Measurements from ENCODE around the gene MTOR. TPM values are rescaled to one million over a fixed set of nuclear protein-coding genes. Genes with fewer than 3 reads are reported as not detected.

The MTOR gene
- total RNA-seq, 1 donor from 2014 or later, result 53.0 TPM

GRCh38 chr1:11062965-11063401 is 199.4 kb downstream of the MTOR start:
- Mint-ChIP-seq H3K4me3 (peak overlapping the region; percentile 36), H3K27ac (no peak overlapping the region), H3K4me1 (ENCODE audit: unreplicated experiment) (peaks cover 11% of the 10 kb centered on the region), H3K27me3 (no peaks in the 10 kb centered on the region), H3K36me3 (peaks cover 10% of the 10 kb centered on the region), H3K9me3 (no peaks in the 10 kb centered on the region)
- TF ChIP-seq CTCF (conservative IDR thresholded peaks at IDR 0.05), result no peak
- DNase-seq (ENCODE audit: extremely low spot score, unreplicated experiment), result no peak

- no peak overlapping the region for H3K27ac Mint-ChIP-seq
- H3K4me1 Mint-ChIP-seq (ENCODE audit: unreplicated experiment), result peaks cover 11% of the 10 kb centered on the region
Observed at GRCh38 chr1:11061652-11062365, 200.5 kb downstream of the MTOR start.

GRCh38 chr1:11059968-11060830 is 202.2 kb downstream of the MTOR start, which contains the start of gene SRM:
Gene SRM, minus strand, starts transcription at chr1:11060018. Its CDS starts 75 bp downstream, at chr1:11059943.
- peak within 1 kb of the TSS; percentile 97 for H3K4me3 Mint-ChIP-seq
- H3K27me3 Mint-ChIP-seq, result no peaks in the 10 kb centered on the region
- peaks cover 11% of the 10 kb centered on the region for H3K4me1 Mint-ChIP-seq (ENCODE audit: unreplicated experiment)
- peak; percentile 95 for DNase-seq (ENCODE audit: extremely low spot score, unreplicated experiment)
- peak within 1 kb of the TSS; percentile 86 for H3K27ac Mint-ChIP-seq
- TF ChIP-seq CTCF (conservative IDR thresholded peaks at IDR 0.05), result peak; percentile 69
- H3K36me3 Mint-ChIP-seq, result peaks cover 3% of the 10 kb centered on the region
- no peaks in the 10 kb centered on the region for H3K9me3 Mint-ChIP-seq

More at GRCh38 chr1:11061652-11062365, 200.5 kb downstream of the MTOR start:
- H3K27me3 Mint-ChIP-seq, result no peaks in the 10 kb centered on the region
- peaks cover 10% of the 10 kb centered on the region for H3K36me3 Mint-ChIP-seq
- H3K4me3 Mint-ChIP-seq, result peak overlapping the region; percentile 20
- TF ChIP-seq CTCF (conservative IDR thresholded peaks at IDR 0.05), result no peak
- H3K9me3 Mint-ChIP-seq, result no peaks in the 10 kb centered on the region
- no peak for DNase-seq (ENCODE audit: extremely low spot score, unreplicated experiment)

- TF ChIP-seq CTCF (conservative IDR thresholded peaks at IDR 0.05), result no peak
- Mint-ChIP-seq H3K27me3 (no peaks in the 10 kb centered on the region), H3K4me3 (peak overlapping the region; percentile 97), H3K4me1 (ENCODE audit: unreplicated experiment) (peaks cover 11% of the 10 kb centered on the region), H3K36me3 (no peaks in the 10 kb centered on the region), H3K27ac (peak overlapping the region; percentile 80), H3K9me3 (no peaks in the 10 kb centered on the region)
- no peak for DNase-seq (ENCODE audit: extremely low spot score, unreplicated experiment)
Observed at GRCh38 chr1:11059155-11059967, 203.0 kb downstream of the MTOR start.

- no peaks in the 10 kb centered on the region for H3K9me3 Mint-ChIP-seq
- H3K4me3 Mint-ChIP-seq, result peak overlapping the region; percentile 97
- peak overlapping the region; percentile 80 for H3K27ac Mint-ChIP-seq
- peaks cover 11% of the 10 kb centered on the region for H3K4me1 Mint-ChIP-seq (ENCODE audit: unreplicated experiment)
- H3K36me3 Mint-ChIP-seq, result no peaks in the 10 kb centered on the region
- H3K27me3 Mint-ChIP-seq, result no peaks in the 10 kb centered on the region
- TF ChIP-seq CTCF (conservative IDR thresholded peaks at IDR 0.05), result no peak
- no peak for DNase-seq (ENCODE audit: extremely low spot score, unreplicated experiment)
Observed at GRCh38 chr1:11058595-11059154, 203.7 kb downstream of the MTOR start.

All from type B pancreatic cell (in vitro differentiated cells).